Anterior cingulate cortex (tissue), 58 donors: ENCODE measurements around the gene NXPH3.

Source experiments
- DNase-seq, 58 donors: peaks; one replicate each; lab custom pipeline; 2025; lab: John Stamatoyannopoulos, UW

The NXPH3 gene

DNA sequence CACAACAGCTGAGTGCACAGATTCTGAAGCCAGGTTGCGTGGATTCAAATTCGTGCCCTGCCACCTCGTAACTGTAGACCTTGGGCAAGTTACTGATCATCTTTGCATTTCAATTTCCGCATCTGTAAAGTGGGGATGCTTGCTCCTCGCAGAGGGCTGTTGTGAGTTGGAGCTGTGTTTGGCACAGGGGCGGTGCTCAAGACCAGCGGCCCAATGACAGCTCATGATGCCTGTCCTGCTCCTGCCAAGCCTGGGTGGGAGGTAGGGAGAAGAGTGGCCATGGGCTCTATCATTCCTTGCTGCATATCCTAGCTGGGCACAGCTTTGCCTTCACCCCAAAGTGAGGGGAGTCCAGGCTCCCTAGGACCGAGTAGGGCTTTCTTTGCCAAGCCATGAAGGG, 12.6 kb downstream of the NXPH3 start:
- no peak for DNase-seq

DNA sequence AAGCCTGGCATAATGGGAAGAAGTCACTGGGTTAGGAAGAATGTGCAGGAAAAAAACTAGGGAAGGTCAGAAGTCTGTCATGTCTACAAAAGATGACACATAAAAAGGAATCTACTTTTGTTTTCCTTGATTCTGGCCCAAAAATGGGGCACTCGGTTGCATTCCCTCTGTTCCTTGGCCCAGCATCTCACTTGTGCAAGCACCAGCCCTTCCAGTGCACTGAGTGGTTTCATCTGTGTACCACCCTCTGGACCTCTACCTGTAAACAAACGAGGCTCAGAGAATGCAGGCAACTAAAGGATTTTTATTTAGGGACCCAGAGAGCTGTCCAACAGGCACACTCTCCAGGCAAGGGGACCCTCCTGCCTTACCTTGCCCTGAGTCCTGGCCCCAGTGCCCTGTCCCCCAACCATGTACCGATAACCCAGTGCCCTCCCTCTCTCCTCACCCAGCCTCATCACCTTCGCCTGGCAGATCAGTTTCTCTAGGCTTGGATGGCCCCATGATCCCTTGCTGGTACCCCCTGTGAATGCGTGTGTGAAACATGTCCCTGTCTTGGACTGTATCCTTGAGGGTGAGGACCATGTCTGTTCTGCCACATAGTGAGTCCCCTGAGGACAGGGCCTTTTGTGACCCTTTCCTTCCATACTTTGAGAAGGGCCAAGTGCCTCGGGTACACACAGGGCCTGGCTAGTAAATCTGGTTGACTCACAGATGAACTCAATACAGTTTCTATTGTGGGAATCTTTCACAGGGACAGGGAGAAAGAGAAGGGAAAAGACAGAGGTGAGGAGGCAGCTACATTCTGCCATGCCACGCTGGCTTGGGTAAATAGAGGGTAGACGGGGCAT, 13.3 kb downstream of the NXPH3 start:
- DNase-seq = no peak

DNA sequence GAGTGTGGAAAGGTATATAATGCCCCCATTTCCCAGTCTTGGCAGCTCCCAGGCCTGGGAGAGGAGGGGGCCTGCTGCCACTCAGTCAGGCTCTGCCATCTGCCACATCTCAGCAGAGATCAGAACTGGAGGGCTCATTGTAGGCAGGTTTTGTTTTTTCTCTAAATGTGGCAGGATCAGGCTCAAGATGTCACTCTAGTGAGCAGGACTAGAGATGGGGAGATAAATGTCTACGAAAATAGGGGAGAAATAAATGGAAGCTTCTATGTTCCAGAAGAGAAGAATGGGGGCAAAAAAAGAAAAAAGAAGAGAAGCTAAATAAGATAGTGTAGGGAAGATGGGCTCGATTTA, 13.9 kb downstream of the NXPH3 start:
- DNase-seq = no peak

DNA sequence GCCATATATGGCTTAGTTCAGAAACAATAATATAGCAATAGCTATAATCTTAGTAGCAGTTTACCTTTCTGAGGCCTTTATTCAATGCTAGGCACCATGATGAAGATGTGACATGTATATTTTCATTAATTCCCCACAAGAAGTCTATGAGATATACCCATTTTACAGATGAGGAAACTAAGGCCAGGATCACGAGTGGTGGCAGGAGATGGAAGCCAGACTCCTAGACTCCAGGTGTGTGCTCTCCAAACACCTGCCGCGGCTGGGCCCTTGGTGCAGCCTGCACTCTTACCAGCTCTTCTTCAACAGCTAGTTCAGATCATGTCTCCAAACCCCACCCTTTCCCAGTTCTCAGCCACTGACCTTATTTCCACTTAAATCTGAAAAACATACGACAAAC, 15.2 kb downstream of the NXPH3 start:
- no peak for DNase-seq

DNA sequence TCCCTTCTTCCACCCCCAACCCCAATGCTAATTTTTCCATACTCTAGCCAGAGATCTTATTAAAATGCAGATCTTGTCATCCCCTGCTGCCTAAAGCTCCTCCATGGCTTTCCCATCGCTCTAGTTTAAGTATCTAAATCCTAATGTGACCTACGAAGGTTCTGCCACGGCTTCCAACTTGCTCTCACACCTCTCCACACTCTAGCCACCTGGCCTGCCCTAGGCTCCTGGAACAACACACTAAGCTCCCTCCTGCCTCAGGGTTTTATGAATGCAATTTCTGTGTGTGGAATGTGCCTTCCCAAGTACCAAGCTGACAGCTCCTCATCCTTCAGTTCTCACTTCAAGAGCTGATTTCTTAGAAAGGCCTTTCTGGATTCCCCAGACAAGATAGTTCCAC, 16.6 kb downstream of the NXPH3 start:
- no peak for DNase-seq

DNA sequence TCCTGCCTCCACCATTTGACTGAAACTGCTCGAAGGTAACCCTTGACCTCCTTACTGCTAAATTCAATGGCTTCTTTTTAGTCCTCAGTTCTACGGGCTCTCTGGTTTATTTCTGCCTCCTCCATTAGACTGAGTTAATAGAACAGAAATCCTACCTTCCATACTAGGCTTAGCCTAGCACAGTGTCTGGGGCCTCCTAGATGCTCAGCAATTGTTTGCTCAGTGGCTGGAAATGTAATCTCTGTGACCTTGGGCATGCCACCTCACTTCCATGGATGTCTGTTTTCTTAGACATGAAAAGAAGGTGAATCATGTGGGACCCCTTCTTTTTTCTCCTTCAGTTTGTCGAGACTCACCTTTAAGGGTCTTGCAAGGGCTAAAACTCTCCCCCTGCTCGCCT, 19.7 kb downstream of the NXPH3 start:
- DNase-seq = no peak

DNA sequence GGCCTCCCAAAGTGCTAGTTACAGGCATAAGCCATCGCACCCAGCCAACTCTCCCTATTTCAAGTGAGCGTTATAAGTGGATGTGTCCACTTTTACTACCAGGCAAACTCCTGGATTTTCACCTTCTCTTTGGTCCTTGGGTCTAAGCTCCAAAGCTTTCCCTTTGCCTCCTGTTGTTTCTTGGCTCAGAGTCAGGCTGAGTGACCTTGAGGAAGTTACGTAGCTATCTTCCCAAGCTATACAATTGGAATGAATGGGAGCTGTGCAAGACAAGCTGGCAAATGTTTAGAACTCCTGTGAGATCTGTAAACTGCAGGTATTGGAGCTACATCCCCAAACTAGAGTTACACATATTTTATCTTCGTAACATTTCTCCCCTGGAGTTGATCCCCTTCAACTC, 20.3 kb downstream of the NXPH3 start:
- DNase-seq = no peak

DNA sequence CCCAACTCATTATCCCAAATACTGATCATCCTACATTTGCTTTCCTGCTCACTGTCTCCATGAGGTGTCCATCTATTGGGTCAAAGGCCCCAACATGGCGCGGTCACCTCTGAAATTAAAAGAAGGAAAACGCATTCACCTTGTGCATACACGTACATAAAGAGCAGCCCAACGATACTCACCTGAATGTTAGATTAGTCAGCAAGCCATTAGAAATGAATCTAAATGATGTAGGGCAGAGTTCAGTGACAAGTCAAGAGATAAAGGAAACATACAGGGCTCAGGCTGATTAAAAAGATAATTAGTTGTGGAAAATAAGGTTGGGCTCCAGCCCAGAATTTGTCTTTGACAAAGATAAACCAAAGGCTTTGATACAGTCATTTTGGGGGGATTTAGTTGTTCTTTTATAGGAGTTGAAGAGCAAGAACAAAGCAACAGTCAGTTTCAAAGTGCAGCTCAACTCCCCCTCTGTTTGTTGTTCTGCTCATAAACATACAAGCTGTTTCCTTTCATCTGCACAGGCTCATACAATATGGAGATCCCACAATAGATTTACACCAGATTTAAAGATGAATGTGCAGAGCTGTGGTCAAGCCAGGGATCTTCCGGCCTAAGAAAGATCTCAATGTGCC, 21.1 kb downstream of the NXPH3 start:
- DNase-seq = no peak

DNA sequence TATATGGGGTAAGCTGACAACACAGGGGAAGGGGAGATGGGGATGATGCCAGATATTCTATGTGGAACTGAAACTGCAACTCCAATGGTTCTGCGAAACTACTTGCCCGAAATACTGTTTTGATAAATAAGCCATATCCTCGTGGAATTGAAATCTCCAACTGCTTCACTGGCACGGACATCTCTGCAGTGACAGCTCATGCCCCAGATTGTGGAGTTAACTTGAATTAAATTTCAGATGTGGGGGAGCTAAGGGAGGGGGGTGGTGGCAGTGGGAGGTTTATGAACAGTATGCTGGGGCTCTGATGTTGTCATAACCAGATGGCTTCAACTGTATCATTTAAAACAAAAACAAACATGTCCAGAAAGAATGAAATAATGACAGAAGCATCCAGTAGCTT, 21.8 kb downstream of the NXPH3 start:
- DNase-seq = no peak

DNA sequence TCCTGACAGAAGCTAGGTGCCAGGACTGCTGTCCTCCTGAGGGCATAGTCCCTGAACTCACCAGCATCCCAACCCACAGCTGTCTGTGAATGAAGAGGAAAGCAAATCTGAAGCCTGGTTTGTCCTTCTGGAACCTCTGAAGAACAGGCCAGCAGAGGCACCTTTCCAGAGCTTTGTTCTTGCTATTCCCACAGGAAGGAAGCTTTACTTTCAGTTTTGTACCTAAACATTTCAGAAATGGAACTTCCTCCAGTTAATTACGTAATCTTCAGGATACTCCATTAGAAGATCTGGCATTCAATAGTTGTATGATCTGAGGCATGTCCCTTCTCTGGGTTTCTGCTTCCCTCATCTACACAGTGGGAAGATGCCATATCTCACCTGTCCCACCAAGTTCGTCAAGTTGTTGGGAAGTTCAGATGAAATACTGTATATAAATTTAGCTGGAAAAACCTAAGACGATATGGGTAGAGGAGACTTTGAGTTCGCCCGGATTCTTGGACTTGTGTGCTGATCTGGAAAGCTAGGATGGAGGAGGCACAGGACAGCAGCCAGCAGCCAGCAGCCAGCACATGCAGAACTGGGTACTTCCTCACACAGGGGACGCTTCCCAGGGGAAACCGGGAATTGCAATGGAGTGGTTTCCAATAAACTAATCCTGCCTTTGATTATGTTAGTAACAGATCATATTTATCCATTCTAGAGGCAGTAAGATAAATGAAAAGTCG, 22.4 kb downstream of the NXPH3 start:
- DNase-seq = no peak

DNA sequence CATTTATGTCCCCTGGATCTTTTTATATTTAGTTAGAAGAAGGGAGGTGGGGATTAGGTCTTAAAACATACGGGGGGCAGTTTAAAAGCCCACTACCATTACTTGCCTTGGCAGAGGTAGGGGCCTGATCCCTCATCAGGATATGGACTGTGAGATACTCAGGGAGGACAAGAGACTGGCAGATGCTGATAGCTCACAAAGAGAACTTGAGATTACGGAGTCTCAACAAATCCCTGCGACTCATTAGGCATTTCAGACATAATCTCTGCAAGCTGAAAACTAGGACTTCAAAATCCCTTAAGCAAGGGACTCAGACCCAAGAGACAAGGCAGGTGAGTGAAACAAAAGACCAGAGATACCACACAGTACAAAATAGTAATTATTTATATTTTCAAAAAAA, 23.2 kb downstream of the NXPH3 start:
- no peak for DNase-seq

DNA sequence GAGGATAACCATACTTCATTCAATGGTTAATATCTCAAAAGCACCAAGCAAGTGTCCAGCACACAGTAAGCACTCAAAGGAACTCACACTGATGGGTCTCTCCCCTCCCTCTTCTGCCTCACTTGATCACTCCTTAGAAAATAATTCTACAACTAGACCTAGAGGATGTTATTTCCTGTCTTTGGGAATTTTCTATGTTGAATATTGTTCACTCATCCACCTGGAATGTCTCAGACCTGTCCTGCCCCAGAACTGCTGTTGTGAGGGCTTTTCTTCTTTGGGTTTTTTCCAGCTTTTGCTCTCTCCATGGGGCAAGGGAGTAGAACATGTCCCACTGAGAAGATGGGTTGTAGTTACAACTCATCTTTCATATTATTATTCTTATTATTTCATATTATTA, 25.3 kb downstream of the NXPH3 start:
- DNase-seq = no peak

DNA sequence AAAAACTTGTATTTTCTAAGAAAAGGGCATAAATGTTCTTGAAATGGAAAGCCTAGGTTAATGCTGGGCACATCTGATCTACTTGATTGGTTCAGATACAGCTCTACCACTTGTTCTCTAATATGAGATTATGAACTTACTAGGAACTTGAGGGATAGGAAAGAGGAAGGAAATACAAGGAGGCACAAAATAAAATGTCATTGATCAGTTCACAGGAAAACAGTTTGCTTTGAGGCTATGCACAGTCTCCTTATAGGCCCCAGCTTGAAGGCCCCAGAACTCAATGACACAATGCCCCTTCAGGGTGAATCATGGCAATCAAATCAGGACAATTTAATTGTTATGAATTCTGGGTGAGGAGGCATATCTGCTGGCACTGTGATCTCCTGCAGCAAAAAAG, 27.1 kb downstream of the NXPH3 start:
- DNase-seq = no peak

DNA sequence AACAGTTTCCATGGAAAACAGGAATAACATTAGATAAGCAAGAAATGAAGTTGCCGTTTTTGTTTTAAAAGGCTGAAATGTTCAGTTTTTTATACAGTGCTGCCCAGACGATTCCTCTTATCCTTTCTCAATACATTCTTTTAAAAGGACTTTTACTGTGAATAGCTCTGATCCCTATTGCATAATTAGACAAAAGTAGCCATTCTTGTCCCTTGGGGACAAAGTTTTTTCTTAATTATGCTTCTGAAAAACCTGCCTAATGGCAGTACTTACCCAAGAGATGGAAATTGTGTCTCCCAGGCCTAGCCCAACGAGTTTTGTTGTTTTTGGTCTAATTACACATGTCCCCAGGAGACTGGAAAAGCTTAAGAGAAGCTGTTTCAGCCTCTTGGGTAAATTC, 27.6 kb downstream of the NXPH3 start:
- DNase-seq = peak in 1 of 58 donors; percentile 39

DNA sequence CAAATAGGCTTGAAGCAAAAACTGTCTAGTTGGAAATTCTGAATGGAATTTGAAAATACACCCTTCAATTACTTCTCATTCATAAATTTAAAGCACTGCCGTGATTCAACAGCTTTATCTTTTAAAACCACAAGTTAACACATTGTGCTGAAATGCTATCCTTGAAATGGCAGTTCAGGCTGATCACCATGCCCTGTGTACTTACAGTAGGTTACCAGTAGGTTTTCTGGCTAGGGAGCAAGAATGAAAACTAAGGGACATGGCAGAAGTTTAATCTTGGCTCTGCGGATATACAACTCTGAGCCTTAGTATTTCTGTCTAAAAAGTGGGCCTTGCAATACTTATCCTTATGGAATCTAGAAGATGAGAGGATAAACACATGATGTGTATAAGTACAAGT, 28.0 kb downstream of the NXPH3 start:
- DNase-seq = no peak

DNA sequence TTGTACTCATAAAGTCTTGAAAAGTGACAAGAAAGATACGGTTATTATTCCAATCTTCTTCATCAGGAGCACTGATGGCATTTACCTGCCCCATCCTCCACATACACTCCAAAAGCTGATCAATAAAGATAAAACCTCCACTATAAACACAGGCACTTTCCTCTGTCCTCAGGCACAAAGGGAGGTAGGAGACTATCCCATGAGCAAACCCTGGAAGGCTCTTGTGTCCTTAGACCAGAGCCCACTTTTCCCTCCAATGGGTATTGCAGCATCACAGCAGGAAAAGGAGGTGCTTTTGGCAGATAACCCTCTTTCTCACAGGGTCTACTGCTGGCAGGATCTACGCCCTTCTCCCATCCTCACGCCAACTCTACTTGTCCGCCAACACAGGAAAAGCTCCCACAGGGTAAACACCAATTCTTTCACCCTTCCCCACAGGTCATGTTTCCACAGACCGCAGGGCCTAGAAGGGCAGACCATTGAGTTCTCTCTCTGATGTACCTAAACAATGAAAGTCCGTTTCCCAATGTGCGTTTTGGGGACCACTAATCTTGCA, 28.7 kb downstream of the NXPH3 start:
- no peak for DNase-seq

DNA sequence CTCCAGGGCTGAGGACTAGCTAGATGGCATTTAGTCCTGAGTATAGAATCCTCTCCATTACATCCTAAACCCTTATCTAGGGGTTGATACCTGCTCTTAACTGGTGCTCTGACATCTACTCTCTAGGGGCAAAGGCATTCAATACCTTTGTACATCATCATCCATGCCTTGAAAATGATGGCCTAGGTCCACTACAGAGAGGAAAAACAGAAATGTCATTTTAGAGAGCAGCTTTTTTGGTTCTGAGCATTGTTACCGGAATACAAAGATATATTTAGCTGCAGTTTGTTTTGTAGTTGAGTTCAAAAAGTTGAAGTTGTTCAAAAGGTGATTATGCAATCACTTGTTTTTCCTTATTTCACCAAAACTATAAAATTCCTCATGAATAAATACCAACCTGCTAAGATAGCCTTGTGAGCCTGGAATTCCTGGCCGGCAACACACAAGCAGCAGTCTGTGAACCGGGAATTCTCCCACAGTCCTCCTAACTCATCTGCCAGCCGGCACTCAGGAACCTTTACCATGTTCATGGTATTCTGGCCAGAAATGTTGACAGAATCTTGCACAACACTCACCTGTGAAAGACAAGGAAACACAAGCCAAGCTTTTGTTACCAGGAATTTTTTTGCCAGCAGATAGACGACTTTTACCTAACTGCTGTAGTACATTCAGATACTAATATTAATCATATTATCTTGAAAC, 35.4 kb downstream of the NXPH3 start:
- no peak for DNase-seq

DNA sequence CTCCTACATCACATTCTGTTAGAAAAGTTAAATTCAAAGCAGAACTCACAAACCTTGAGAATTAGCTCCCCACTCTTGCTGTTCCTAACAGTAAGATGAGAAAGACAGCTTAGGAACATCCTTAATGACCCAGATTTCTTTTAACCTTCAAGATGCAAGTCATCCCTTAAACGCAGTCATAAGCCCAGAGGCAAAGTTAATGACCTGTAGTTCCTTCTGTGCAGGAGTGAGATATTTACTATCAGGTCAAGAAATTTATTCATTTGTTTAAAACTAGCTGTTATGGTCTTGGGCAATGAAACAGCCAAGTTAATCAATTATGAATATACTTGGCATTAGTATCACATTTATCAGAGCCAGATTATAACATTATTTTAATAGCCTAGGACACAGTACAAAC, 37.1 kb downstream of the NXPH3 start:
- no peak for DNase-seq

DNA sequence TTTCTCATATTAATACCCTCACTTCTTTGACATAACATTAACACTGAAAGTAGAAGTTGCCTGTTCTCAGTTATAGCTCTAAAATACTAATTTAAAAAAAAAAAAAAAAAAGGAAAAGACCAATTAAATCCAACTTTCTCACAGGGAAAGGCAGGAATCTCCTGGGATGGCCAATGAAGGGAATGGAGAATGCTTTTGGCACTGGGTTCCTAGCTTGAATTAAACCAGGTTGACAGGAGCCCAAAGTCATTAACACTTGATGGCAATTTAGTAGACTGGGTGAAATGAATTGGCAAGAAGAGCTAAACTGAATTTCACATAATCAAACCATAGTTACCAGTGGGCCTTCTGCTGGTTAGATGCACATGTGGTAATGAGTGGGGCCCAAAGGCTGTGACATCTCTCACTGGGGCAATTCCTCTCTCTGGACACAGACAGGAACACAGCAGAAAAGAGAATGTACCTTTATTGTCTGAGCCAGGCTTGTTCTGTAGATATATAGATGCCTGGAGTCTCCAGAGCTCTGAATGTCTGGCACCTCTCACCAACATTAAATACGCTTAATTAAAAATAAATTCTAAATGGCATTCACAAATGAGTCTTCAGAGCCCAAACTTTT, 37.6 kb downstream of the NXPH3 start:
- DNase-seq = no peak

DNA sequence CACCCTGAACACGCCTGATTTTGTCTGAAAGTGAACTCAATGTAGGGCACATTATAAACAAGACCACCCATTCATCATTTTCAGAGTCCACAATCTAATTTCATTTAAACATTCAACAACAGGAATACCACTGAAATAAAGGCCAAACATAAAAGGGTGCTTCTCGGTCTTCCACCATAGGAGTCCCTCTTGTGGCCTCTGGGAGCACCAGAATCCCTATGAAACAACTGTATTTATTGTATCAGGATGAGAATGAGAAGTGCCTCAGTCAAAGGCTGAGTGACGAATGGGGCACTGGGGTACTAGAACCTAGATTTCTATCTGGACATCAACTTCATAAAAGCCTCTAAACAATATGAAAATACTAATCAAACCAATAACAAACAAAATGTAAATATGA, 40.4 kb downstream of the NXPH3 start:
- DNase-seq = no peak
